ENCODE data around the gene SUCLA2.

DNA sequence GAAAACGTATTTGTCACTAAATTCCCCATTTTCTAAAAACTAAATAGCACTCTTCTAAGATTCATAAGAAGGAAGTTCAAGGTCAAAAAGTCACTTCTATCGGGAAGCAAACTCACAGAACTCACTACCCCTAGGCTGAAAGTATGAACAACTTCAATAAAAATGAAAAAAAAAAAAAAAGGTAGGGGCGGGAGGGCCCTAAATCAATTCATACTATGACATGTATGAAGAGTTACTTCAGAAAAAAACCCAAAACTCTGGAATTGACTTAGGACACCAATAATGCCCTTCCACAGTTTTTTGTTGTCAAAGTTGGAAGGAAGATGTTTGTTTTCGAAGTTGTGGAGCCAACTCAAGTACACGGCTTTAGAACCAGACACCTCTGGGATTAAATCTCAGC is 1.1 kb downstream of the SUCLA2 start:
- TF ChIP-seq, protein P1, sequence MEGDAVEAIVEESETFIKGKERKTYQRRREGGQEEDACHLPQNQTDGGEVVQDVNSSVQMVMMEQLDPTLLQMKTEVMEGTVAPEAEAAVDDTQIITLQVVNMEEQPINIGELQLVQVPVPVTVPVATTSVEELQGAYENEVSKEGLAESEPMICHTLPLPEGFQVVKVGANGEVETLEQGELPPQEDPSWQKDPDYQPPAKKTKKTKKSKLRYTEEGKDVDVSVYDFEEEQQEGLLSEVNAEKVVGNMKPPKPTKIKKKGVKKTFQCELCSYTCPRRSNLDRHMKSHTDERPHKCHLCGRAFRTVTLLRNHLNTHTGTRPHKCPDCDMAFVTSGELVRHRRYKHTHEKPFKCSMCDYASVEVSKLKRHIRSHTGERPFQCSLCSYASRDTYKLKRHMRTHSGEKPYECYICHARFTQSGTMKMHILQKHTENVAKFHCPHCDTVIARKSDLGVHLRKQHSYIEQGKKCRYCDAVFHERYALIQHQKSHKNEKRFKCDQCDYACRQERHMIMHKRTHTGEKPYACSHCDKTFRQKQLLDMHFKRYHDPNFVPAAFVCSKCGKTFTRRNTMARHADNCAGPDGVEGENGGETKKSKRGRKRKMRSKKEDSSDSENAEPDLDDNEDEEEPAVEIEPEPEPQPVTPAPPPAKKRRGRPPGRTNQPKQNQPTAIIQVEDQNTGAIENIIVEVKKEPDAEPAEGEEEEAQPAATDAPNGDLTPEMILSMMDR (IDR thresholded peaks at IDR 0.05; ENCODE audit: insufficient read depth, low read length, poor library complexity, severe bottlenecking) = no peak
- no peak for TF ChIP-seq EZH2phosphoT487 (conservative IDR thresholded peaks at IDR 0.05; ENCODE audit: low read length)
